GM19351 (cell line): ENCODE results near the gene FMNL1.
"Not testable (repeated sequence)": the region's sequence is repeated elsewhere in the genome, so short reads cannot be mapped to it uniquely, and the experiment has no call there.

ENCODE experiments used
- ATAC-seq: cut with Tn5 transposase; IDR thresholded peaks from one replicate; pipeline ENCODE4 v1.9.1; 2021; ENCODE audit warnings: mild to moderate bottlenecking, moderate library complexity; ENCODE audit not compliant: unreplicated experiment

The FMNL1 gene

GRCh38 chr17:45221081-45222013 lies at the start of gene FMNL1:
FMNL1 (plus strand) TSS chr17:45221885; CDS start chr17:45222125, 240 bp downstream.
- no peak for ATAC-seq

GRCh38 chr17:45172232-45172540 lies 49.5 kb upstream of the FMNL1 start:
- no peak for ATAC-seq

- ATAC-seq: no peak
Observed at GRCh38 chr17:45172541-45173286, 49.0 kb upstream of the FMNL1 start.

- no peak for ATAC-seq
Observed at GRCh38 chr17:45175759-45176115, 45.9 kb upstream of the FMNL1 start.

GRCh38 chr17:45177563-45177962 lies 44.1 kb upstream of the FMNL1 start:
- no peak for ATAC-seq

- ATAC-seq: no peak
Observed at GRCh38 chr17:45184144-45184543, 37.5 kb upstream of the FMNL1 start.

GRCh38 chr17:45186801-45187354 lies 34.8 kb upstream of the FMNL1 start:
- ATAC-seq: no peak

GRCh38 chr17:45189009-45189408 lies 32.7 kb upstream of the FMNL1 start:
- no peak for ATAC-seq

GRCh38 chr17:45190503-45191255 lies 31.0 kb upstream of the FMNL1 start:
- no peak for ATAC-seq

GRCh38 chr17:45195424-45195823 lies 26.3 kb upstream of the FMNL1 start:
- no peak for ATAC-seq

GRCh38 chr17:45197108-45197507 lies 24.6 kb upstream of the FMNL1 start:
- no peak for ATAC-seq

- no peak for ATAC-seq
Observed at GRCh38 chr17:45197555-45198334, 23.9 kb upstream of the FMNL1 start.

- no peak for ATAC-seq
Observed at GRCh38 chr17:45200701-45201100, 21.0 kb upstream of the FMNL1 start.

- no peak for ATAC-seq
Observed at GRCh38 chr17:45201457-45201856, 20.2 kb upstream of the FMNL1 start.

- not testable (repeated sequence) for ATAC-seq
Observed at GRCh38 chr17:45201880-45202279, 19.8 kb upstream of the FMNL1 start.

- ATAC-seq: no peak
Observed at GRCh38 chr17:45218895-45219661, 2.6 kb upstream of the FMNL1 start.

GRCh38 chr17:45220079-45220478 lies 1.6 kb upstream of the FMNL1 start:
- ATAC-seq: no peak

- ATAC-seq: no peak
Observed at GRCh38 chr17:45222014-45222288, 266 bp downstream of the FMNL1 start.

GRCh38 chr17:45222289-45222995 lies 757 bp downstream of the FMNL1 start:
- no peak for ATAC-seq
